HEK293 (cell line): Measurements from ENCODE around the gene FBXO3.

Experiments
- CTCF ChIA-PET: fragments of 350-600 bp; formaldehyde crosslinking; extraction: SDS; loops from one replicate; lab custom pipeline; 2021; ENCODE audit warnings: antibody characterized with exemption; lab: Yijun Ruan, JAX
- POLR2A ChIA-PET: fragments of 300-600 bp; formaldehyde crosslinking; extraction: SDS; loops from one replicate; lab custom pipeline; 2020; ENCODE audit warnings: antibody characterized with exemption, inconsistent platforms; lab: Yijun Ruan, JAX
- H3K27ac ChIP-seq: fragments of 200-500 bp; sonication (Bioruptor generic); 2 replicates; pipeline ENCODE4 v1.5.1; 2014; ENCODE audit warnings: low read depth, low read length, control low read depth, inconsistent platforms; ENCODE audit errors: extremely low read depth
- H3K36me3 ChIP-seq, 2 experiments: fragments of 200-500 bp in 1 of 2; sonication (Bioruptor generic) in 1 of 2; 1 replicate in 1 of 2; 2 replicates in 1 of 2; pipeline ENCODE4 v1.5.1; 2014 to 2017; ENCODE audit warnings: inconsistent platforms in 2 of 2, low read length in 2 of 2; ENCODE audit not compliant: control insufficient read depth in 2 of 2, insufficient read depth in 1 of 2
- H3K4me1 ChIP-seq: fragments of 200-500 bp; sonication (Bioruptor generic); 2 replicates; pipeline ENCODE4 v1.5.1; 2014; ENCODE audit warnings: mild to moderate bottlenecking, low read length, inconsistent platforms; ENCODE audit not compliant: control insufficient read depth, insufficient read depth
- H3K4me3 ChIP-seq: 2 replicates; pipeline ENCODE4 v1.5.1; 2011; ENCODE audit warnings: low read depth, mild to moderate bottlenecking, control low read depth, low read length, moderate library complexity
- H3K9me3 ChIP-seq: fragments of 200-500 bp; sonication (Bioruptor generic); 2 replicates; pipeline ENCODE4 v1.5.1; 2014; ENCODE audit warnings: low read depth, low read length, inconsistent platforms; ENCODE audit not compliant: control insufficient read depth, insufficient read depth
- BCL11B ChIP-seq: fragments of 450-650 bp; formaldehyde crosslinking; IDR thresholded peaks from 2 replicates; pipeline ENCODE4 v1.5.1; 2016; ENCODE audit warnings: low read depth, missing biosample characterization, missing genetic modification characterization
- GLI4 ChIP-seq: fragments of 450-650 bp; formaldehyde crosslinking; IDR thresholded peaks from 2 replicates; pipeline ENCODE4 v1.5.1; 2016; ENCODE audit warnings: missing biosample characterization, missing genetic modification characterization
- GLIS1 ChIP-seq: fragments of 450-650 bp; formaldehyde crosslinking; IDR thresholded peaks from 2 replicates; pipeline ENCODE4 v1.5.1; 2016; ENCODE audit warnings: missing biosample characterization, missing genetic modification characterization
- HIC1 ChIP-seq: fragments of 450-650 bp; formaldehyde crosslinking; IDR thresholded peaks from 2 replicates; pipeline ENCODE4 v1.5.1; 2016; ENCODE audit warnings: missing biosample characterization, missing genetic modification characterization
- PRDM10 ChIP-seq: fragments of 450-650 bp; formaldehyde crosslinking; IDR thresholded peaks from 2 replicates; pipeline ENCODE4 v1.5.1; 2016; ENCODE audit warnings: missing biosample characterization, missing genetic modification characterization
- SCRT1 ChIP-seq: fragments of 450-650 bp; formaldehyde crosslinking; IDR thresholded peaks from 2 replicates; pipeline ENCODE4 v1.5.1; 2016; ENCODE audit warnings: missing biosample characterization, missing genetic modification characterization, borderline replicate concordance
- SP7 ChIP-seq: fragments of 450-650 bp; formaldehyde crosslinking; IDR thresholded peaks from 2 replicates; pipeline ENCODE4 v1.5.1; 2016; ENCODE audit warnings: missing biosample characterization, missing genetic modification characterization
- ZBTB17 ChIP-seq: fragments of 450-650 bp; formaldehyde crosslinking; IDR thresholded peaks from 2 replicates; pipeline ENCODE4 v1.5.1; 2016; ENCODE audit warnings: missing biosample characterization, missing genetic modification characterization
- ZFHX2 ChIP-seq: fragments of 450-650 bp; formaldehyde crosslinking; conservative IDR thresholded peaks from 2 replicates; pipeline ENCODE4 v1.5.1; 2016; ENCODE audit warnings: missing biosample characterization, missing genetic modification characterization
- ZNF132 ChIP-seq: fragments of 450-650 bp; formaldehyde crosslinking; IDR thresholded peaks from 2 replicates; pipeline ENCODE4 v1.5.1; 2017; ENCODE audit warnings: missing biosample characterization, missing genetic modification characterization, borderline replicate concordance
- ZNF140 ChIP-seq: fragments of 450-650 bp; formaldehyde crosslinking; IDR thresholded peaks from 2 replicates; pipeline ENCODE4 v1.5.1; 2016; ENCODE audit warnings: missing biosample characterization, missing genetic modification characterization
- ZNF16 ChIP-seq: fragments of 450-650 bp; formaldehyde crosslinking; IDR thresholded peaks from 2 replicates; pipeline ENCODE4 v1.5.1; 2016; ENCODE audit warnings: low read depth, missing biosample characterization, missing genetic modification characterization
- ZNF223 ChIP-seq: fragments of 450-650 bp; formaldehyde crosslinking; IDR thresholded peaks from 2 replicates; pipeline ENCODE4 v1.5.1; 2016; ENCODE audit warnings: missing biosample characterization, missing genetic modification characterization
- ZNF266 ChIP-seq: fragments of 450-650 bp; formaldehyde crosslinking; IDR thresholded peaks from 2 replicates; pipeline ENCODE4 v1.5.1; 2016; ENCODE audit warnings: missing biosample characterization, missing genetic modification characterization, low read depth
- ZNF341 ChIP-seq: fragments of 450-650 bp; formaldehyde crosslinking; IDR thresholded peaks from 2 replicates; pipeline ENCODE4; 2016; ENCODE audit warnings: low read depth, missing biosample characterization, missing genetic modification characterization
- ZNF366 ChIP-seq: fragments of 450-650 bp; formaldehyde crosslinking; conservative IDR thresholded peaks from 2 replicates; pipeline ENCODE4 v1.5.1; 2016; ENCODE audit warnings: missing biosample characterization, missing genetic modification characterization
- ZNF555 ChIP-seq: fragments of 450-650 bp; formaldehyde crosslinking; conservative IDR thresholded peaks from 2 replicates; pipeline ENCODE4 v1.5.1; 2017; ENCODE audit warnings: missing biosample characterization, mild to moderate bottlenecking, missing genetic modification characterization, inconsistent platforms
- ZNF600 ChIP-seq: fragments of 450-650 bp; formaldehyde crosslinking; IDR thresholded peaks from 2 replicates; pipeline ENCODE4 v1.5.1; 2016; ENCODE audit warnings: missing biosample characterization, missing genetic modification characterization
- ZNF629 ChIP-seq: fragments of 450-650 bp; formaldehyde crosslinking; IDR thresholded peaks from 2 replicates; pipeline ENCODE4 v1.5.1; 2017; ENCODE audit warnings: missing biosample characterization, missing genetic modification characterization
- ZNF660 ChIP-seq: fragments of 450-650 bp; IDR thresholded peaks from 2 replicates; pipeline ENCODE4 v1.5.1; 2018; ENCODE audit warnings: missing biosample characterization, mild to moderate bottlenecking, missing genetic modification characterization
- ZNF843 ChIP-seq: fragments of 450-650 bp; formaldehyde crosslinking; IDR thresholded peaks from 2 replicates; pipeline ENCODE4 v1.5.1; 2016; ENCODE audit warnings: missing biosample characterization, missing genetic modification characterization
- ZSCAN18 ChIP-seq: fragments of 450-650 bp; formaldehyde crosslinking; IDR thresholded peaks from 2 replicates; pipeline ENCODE4 v1.5.1; 2016; ENCODE audit warnings: missing biosample characterization, missing genetic modification characterization
- ZSCAN5A ChIP-seq: fragments of 450-650 bp; formaldehyde crosslinking; IDR thresholded peaks from 2 replicates; pipeline ENCODE4 v1.5.1; 2016; ENCODE audit warnings: missing biosample characterization, missing genetic modification characterization

FBXO3 gene

GRCh38 chr11:33772870-33773269 lies 1.4 kb downstream of the FBXO3 start:
- H3K36me3 ChIP-seq = peaks cover 3 to 21% of the 10 kb centered on the region in 2 experiments; a peak in 2 of 3 replicates
- CTCF ChIA-PET = interaction anchor here (0.6 to 3.1 kb wide), 6 partner anchors 18 to 57 kb away, joined by 3 to 10 read pairs (median 4); no protein-coding TSS in a partner anchor
- no peak for TF ChIP-seq ZNF223 (tag by site-specific recombination)
- TF ChIP-seq ZNF341 (tag by site-specific recombination) = no peak
- TF ChIP-seq ZNF843 (tag by site-specific recombination) = no peak
- TF ChIP-seq PRDM10 (tag by site-specific recombination) = no peak
- TF ChIP-seq ZBTB17 = no peak
- TF ChIP-seq ZNF266 (tag by site-specific recombination) = no peak
- no peak for TF ChIP-seq ZSCAN18 (tag by site-specific recombination)
- no peak for TF ChIP-seq ZNF16 (tag by site-specific recombination)
- TF ChIP-seq ZSCAN5A (tag by site-specific recombination) = no peak
- no peak for TF ChIP-seq GLI4 (tag by site-specific recombination)
- no peak for TF ChIP-seq SCRT1
- no peak for TF ChIP-seq ZNF140
- no peaks in the 10 kb centered on the region for H3K9me3 ChIP-seq
- peak overlapping the region; percentile 97 for H3K4me3 ChIP-seq
- peaks cover 5% of the 10 kb centered on the region for H3K4me1 ChIP-seq
- no peak overlapping the region for H3K27ac ChIP-seq
- POLR2A ChIA-PET = interaction anchor here (1.3 to 1.6 kb wide), 2 partner anchors 30 to 36 kb away, joined by 6 to 9 read pairs; partner anchors contain the start of gene CD59

- no peak overlapping the region; the same call in 1 of the 2 replicates for H3K4me3 ChIP-seq
- no peak for TF ChIP-seq ZNF555 (tag by site-specific recombination)
- no peak for TF ChIP-seq ZNF132 (tag by site-specific recombination)
- TF ChIP-seq ZNF366 (tag by site-specific recombination) = 0 out of 2 replicates have a peak, but pooled peaks have one; percentile 25
- peak; percentile 90 for TF ChIP-seq GLIS1 (tag by site-specific recombination)
- no peak for TF ChIP-seq SCRT1
- TF ChIP-seq ZFHX2 (tag by site-specific recombination) = no peak
- no peak for TF ChIP-seq BCL11B (tag by site-specific recombination)
- 0 out of 2 replicates have a peak, but pooled peaks have one; percentile 21 for TF ChIP-seq HIC1 (tag by site-specific recombination)
- TF ChIP-seq SP7 (tag by site-specific recombination) = peak; percentile 32; the same call in 1 of the 2 replicates
- 0 out of 2 replicates have a peak, but pooled peaks have one; percentile 45 for TF ChIP-seq ZNF629
- TF ChIP-seq ZNF600 = peak; percentile 70; the same call in 1 of the 2 replicates
- peak; percentile 80; the same call in 1 of the 2 replicates for TF ChIP-seq ZNF660 (tag by site-specific recombination)
- POLR2A ChIA-PET = interaction anchor here (0.6 to 1.6 kb wide), 3 partner anchors 10 to 36 kb away, joined by 3 to 9 read pairs (median 6); partner anchors contain the start of gene CD59
- CTCF ChIA-PET = interaction anchor here (0.6 to 3.1 kb wide), 8 partner anchors 17 to 95 kb away, joined by 3 to 10 read pairs (median 4); no protein-coding TSS in a partner anchor
- peaks cover 3 to 27% of the 10 kb centered on the region in 2 experiments for H3K36me3 ChIP-seq
- H3K4me1 ChIP-seq = peaks cover 5% of the 10 kb centered on the region
- no peaks in the 10 kb centered on the region for H3K9me3 ChIP-seq
- no peak overlapping the region for H3K27ac ChIP-seq
Measured at GRCh38 chr11:33772300-33772699, 2.0 kb downstream of the FBXO3 start.
